Measurements from ENCODE around the gene JAKMIP3.
A peak's percentile ranks its signal among the peaks of the same experiment; 100 is the strongest.

- TF ChIP-seq, protein P1, sequence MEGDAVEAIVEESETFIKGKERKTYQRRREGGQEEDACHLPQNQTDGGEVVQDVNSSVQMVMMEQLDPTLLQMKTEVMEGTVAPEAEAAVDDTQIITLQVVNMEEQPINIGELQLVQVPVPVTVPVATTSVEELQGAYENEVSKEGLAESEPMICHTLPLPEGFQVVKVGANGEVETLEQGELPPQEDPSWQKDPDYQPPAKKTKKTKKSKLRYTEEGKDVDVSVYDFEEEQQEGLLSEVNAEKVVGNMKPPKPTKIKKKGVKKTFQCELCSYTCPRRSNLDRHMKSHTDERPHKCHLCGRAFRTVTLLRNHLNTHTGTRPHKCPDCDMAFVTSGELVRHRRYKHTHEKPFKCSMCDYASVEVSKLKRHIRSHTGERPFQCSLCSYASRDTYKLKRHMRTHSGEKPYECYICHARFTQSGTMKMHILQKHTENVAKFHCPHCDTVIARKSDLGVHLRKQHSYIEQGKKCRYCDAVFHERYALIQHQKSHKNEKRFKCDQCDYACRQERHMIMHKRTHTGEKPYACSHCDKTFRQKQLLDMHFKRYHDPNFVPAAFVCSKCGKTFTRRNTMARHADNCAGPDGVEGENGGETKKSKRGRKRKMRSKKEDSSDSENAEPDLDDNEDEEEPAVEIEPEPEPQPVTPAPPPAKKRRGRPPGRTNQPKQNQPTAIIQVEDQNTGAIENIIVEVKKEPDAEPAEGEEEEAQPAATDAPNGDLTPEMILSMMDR (conservative IDR thresholded peaks at IDR 0.05; ENCODE audit: low read depth, low read length) = peak; percentile 27; the same call in 1 of the 2 replicates
- no peak for TF ChIP-seq EZH2 (IDR thresholded peaks at IDR 0.05; ENCODE audit: low read length, unreplicated experiment)
Measured at GRCh38 chr10:132101529-132101928, 35.8 kb downstream of the JAKMIP3 start.

Measured in PC-3 (cell line).